Activated CD4-positive, alpha-beta T cell treated with anti-CD3 and anti-CD28 coated beads for 24 hours (primary cell): ENCODE data around the gene DIP2C.
"Not testable (repeated sequence)": the region's sequence is repeated elsewhere in the genome, so short reads cannot be mapped to it uniquely, and the experiment has no call there.

Source experiments
- DNase-seq, 2 donors: peaks; one replicate each; pipeline ENCODE4 v3.0.0-alpha.2; 2020; ENCODE audit warnings: low read depth in 2 of 2

The DIP2C gene

DNA sequence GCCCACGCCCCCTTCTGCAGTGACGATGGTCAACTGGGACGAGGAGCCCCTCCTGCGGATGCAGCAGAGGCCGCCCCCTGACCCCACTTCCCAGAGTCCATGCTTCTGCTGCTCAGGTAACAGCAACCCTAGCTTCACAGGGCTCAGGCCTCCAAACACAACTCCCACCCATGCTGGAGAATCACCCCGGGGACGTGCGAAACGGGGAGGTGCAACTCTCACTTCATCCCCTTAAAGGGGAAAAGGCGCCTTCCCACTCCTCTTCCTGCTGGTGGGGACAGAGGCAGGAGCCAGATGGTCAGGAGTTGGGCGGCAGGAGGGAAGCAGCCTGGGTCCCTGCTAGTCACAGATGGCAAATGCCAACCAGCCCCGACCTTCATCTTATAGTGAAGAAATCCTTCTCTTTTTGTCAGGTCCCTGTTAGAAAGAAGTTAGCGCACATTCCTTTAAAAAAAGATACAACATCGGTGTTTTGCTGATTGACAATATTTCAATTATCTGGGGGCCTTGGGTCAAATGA lies 155.4 kb downstream of the DIP2C start:
- DNase-seq, result no peak

DNA sequence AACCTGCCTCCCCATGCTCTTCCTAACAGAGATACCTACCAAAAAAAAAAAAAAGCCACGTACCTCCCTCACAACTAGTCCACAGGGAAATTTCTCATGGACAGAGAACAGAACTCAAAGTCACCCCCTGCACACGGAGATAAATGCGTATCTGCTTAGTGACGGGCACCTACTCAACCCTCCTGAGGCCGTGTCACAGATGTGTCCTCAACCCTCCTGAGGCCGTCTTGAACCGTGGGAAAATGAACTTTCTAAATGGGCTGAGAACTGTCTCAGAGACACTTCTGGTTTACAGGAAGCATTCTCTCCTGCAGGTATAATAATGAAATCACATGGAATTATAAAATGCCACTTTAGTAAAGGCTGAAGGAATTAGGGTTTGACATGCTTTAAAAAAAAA lies 155.9 kb downstream of the DIP2C start:
- DNase-seq, result no peak

DNA sequence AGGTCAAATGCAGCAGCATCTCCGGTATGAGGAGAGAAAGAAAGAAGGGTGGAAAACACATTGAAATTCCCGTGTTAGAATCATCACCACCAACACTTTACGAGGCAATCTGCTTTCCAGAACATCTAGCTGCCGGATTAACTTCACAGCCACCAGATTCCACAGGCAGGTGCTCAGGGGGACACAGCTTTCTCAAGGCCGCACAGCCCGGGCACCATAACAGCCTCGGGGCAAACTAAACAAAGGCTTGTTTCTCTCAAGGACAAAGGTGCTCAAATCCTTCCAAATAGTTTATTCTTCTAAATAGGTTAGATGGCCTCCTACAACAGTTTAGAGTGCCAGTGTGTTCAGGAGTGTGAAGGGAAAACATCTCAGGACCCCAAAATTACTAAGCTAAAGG lies 156.3 kb downstream of the DIP2C start:
- no peak for DNase-seq

DNA sequence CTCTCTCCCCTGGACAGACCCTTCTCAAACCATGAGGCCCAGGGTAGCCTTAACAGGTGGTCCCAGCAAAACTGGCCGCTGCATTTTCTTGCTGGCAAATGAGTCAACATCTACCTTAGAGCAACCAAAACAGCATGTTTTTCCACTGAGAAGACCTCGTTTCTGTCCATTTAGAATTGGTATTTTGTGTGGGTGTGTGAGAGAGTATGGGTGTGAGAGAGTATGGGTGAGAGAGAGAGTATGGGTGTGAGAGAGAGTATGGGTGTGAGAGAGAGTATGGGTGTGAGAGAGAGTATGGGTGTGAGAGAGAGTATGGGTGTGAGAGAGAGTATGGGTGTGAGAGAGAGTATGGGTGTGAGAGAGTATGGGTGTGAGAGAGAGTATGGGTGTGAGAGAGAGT lies 157.1 kb downstream of the DIP2C start:
- DNase-seq, result not testable (repeated sequence)

DNA sequence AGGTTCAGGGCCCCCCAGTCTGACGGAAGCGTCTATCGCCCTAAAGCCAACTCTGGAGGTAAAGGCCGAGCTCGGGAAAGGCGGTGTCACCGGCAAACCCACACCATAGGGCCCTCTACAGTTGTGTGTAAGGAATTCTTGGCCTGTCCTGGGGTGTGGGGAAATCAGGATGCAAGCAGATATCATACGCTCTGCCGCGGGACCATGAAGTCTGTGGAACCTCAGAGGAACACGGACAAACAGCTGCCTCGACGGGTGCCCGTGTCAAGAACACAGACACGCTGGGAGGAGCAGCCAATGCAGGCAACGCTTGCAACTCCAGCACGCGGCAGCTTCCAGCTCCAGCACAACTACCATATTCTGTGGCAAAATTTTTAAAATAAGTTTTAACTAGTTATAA lies 157.9 kb downstream of the DIP2C start:
- no peak for DNase-seq

DNA sequence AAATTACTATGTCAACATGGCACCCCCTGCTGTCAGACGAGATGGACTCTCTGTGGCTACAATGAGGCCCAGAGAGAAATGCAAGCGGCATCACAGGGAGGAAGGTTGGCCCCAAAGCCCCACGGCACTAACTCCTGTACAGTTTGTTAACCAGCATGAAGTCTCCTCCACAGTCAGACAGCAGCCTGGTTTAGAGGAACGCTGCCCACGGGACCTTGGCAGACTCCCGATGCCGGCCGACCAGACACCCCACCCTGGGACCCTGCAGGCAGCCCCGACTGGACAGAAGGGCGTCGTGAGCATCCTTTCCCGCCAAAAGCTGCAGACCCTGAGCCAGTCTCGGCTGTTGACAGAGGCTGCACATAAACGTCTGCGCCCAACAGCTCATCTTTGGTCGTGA lies 158.8 kb downstream of the DIP2C start:
- no peak for DNase-seq

DNA sequence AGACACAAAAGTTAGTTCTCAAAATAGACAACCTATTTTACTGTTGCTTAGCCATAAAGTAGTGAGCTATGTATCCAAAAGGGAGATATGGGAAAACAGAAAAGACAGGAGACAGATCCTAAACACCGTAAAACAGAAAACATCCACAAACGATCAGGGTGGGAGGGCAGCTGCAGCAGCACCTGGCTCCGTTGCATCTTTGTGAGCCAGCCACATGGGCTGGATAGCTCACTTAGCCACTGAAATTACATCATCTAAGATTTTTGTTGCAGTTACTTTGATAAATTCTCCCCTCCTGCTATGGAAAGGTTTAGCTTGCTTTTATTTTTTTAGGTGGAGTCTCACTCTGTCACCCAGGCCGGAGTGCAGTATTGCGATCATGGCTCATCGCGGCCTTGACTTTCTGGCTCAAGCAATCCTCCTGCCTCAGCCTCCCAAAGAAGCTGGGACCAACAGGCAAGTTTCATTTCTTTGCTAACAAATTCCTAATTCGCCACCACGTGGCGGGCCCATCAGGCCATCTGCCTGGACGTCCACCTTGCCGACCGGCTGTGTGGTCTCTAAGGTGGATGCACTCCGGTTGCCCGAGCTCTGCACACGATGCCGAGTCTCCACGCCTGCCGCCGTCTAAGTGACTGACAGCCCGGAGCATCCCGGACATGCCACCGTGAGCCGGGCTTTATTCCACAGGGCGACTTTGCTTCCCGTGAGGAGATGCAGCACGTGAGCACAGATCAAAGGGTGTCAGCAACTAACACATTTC lies 159.8 kb downstream of the DIP2C start:
- DNase-seq, result no peak

DNA sequence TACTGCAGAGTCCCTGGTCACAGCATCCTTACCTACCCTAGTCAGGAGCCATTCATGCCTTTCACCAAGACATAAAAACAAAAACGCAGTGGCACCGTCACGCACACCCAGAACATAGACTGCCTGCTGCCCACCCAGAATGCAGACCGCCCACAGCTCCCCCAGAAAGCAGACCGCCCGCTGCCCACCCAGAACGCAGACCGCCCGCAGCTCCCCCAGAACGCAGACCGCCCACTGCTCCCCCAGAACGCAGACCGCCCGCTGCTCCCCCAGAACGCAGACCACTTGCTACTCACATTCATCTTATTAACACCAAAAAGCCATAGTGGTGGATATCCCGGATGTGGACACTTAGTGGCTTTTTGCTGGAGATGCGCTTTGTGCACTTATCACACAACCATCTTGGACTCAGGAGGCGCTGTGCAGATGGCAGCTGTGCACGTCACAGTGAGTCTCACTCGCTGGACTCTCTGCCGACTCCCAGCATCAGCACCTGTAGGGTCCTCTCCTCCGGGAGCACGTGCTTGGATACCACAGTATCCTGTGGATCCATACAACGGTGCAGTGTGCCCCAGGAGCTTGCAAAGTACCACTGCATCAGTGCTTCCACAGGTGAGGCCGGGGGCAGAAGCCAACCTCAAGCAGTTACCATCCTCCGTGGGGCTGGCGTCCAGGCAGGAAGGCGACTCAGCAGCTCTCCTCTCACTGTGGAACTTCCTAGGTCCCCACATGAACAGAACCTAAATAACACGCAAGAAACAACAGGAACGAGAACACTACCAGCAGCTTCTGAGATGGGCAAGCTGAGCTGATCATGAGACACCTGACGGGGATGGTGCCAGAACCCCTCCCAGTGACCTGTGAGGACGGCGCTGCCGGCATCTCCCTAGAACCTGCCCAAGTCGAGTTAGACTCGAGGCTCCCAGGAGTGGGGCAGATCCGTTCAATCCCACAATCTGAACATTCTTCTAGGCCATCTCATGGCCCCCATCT lies 161.0 kb downstream of the DIP2C start:
- DNase-seq, result no peak

DNA sequence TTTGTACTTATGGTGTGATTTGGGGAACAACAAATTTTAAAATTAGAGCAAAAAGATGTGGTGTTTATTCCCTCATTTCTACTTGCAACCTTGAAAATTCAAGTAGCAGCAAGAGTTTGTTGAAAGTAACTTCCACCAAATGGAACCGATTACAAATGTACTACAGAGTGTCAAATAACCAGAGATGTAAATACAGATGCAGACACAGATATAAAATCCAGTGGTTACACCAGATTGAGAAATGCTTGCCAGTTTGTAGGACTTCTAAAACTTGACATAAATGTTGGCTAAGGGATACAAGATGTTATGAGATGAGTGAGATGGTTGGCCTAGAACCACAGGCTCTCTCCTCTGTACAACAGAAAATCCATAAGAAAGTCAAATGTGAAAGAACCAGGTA lies 162.1 kb downstream of the DIP2C start:
- no peak for DNase-seq

DNA sequence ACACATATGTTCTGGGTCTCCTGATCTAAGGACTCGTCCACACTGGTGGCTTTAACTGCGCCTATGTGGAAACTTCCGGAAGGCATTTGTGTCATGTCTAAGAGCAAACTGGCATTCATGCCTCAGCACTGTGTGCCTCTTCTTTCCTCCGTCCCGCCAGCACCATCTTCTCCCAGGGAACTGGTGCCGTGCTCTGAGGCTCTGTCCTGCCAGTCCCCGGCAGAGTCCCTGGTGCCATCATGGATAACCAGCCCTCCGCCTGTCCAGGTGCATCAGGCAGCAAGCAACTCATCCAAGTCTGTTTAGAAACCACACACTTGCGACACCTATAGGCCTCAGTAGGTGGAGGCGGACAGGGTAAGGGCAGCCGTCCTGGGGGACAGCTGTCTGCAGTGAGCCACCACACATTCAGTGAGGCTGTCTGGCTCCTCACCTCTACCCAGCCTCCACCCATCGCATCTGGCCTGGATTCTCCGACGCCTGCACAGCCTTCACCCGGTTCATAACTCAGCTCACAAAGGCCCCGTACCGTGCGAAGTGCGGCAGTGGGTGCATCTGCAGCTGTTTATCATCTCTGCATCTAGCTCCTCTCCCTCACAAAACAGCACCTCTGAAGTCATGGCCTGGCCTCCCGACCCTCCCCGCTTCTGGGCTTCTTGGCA lies 162.7 kb downstream of the DIP2C start:
- DNase-seq, result no peak

DNA sequence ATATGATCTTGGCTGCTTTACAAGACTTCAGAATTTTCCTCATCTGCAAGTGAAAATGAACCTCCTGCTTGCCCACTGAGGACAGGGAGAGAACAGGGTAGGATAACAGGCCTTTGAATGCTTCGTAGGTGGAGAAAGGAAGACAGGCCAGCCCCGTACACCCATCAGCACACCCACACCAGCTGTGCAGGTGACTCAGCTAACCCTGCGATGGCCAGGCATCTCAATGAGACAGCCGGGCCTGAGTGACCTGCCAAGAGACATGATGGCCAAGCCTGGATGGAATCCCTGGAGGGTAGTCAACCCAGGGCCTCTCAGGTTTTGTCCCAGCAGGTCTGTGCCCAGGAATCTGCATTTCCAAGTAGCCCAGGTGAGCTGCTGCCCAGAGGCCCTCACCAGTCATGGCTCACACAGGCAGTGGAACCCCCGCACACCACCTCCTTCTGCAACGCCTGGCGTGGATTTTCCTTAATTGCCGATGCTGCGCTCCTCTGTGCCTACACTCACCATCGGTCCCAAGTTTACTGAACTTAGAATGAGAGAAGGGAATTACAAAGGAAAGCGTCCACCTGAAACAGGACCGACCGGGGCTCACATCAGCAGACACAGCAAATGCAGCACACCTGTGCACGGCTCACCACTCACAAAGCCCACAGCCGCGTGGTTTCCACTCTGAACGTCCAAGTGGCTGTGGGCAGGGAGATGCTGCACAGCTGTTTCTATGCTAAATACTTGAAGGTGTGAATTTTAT lies 163.7 kb downstream of the DIP2C start:
- DNase-seq, result no peak

DNA sequence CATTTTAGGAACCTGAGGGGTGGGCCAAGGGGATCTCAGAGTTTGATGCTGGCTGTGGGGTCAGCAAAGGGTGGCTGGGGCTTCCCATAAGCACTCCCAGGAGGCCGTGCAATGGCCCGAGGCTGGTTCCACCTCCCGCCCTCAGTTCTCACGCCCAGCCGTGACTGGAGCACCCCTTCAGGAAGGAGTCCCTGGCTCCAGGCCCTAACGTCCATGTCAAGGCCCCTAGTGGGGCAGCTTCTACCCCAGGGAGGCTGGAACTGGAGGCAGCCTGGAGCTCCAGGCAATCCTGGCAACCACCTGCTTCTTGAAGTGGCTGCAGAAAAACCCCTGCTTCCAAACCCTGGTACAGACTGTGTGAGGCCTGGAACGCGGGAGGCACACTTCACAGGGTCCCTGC lies 165.5 kb downstream of the DIP2C start:
- no peak for DNase-seq

DNA sequence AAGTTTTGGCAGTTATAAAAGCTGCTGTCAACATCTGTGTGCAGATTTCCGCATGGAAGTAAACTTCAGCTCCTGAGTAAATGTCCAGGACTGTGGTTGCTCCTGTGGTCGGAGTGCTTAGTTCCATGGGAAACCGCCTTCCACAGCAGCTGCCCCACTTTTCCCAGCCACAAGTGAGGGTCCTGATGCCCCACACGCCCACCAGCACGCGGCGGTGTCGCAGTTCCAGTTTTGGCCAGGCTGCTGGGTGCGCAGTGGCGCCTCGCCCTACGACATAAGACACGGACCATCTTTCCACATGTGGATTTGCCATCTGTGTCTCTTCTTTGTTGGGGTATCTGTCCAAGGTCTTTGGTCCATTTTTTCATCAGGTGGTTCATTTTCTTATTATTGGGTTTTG lies 167.1 kb downstream of the DIP2C start:
- DNase-seq, result no peak

DNA sequence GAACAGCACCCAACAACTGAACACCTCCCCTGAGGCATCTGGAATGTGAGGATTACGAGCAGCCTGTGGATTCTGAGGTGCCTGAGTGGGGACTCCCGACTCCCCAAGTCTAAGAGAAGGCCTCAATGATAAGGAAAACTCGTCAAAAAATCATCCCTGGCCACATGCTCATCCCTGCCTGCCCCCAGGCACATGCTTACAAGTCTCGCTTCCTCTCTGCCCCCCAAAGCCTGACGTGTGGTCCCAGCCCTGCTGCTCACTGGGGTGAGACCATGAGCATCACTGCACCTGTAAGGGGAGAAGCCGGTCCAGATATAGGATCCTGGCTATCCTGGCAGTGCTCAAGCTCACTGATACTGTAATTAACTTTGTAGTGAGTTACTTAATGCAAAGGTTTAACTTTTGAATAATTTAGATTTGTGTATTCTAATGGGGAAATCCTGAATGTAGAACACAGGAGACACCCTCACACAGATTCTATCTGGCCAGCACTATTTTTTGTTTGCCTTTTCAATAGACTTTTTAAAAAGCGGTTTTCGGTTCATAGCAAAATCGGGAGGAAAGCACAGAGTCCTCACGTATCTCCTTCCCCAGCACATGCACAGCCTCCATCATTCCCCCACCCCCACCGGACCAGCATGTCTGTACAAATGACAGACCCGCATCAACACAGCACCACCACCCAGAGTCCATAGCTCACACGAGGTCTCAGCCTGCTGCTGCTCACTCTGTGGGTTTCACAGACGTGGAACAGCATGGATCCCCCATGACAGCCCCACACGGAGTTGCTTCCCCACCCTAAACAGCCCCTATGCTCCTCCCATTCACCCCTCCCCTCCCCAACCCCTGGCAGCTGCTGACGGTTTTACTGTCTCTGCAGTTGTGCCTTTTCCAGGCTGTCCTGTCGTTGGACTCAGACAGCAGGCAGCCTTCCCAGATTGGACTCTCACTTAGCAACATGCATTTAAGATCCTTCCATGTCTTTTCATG lies 167.9 kb downstream of the DIP2C start:
- no peak for DNase-seq

DNA sequence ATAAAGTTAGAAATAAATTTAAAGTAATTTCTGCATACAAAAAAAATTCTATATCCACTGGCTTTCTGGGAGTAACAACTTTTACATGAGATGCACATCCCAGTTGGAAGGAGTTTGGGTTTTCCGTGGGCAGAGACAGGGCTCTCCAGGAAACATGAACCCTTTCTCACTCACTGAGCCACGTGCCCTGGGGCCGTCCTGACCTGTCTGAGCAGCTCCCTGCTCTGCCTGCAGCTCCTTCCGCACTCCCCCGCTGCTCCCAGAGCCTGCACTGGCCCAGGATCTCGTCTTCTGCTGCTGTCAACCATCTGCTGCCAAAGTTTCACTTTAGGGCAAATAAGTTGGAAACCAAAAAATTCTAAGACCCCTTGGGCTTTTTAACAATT lies 169.1 kb downstream of the DIP2C start:
- DNase-seq, result no peak

DNA sequence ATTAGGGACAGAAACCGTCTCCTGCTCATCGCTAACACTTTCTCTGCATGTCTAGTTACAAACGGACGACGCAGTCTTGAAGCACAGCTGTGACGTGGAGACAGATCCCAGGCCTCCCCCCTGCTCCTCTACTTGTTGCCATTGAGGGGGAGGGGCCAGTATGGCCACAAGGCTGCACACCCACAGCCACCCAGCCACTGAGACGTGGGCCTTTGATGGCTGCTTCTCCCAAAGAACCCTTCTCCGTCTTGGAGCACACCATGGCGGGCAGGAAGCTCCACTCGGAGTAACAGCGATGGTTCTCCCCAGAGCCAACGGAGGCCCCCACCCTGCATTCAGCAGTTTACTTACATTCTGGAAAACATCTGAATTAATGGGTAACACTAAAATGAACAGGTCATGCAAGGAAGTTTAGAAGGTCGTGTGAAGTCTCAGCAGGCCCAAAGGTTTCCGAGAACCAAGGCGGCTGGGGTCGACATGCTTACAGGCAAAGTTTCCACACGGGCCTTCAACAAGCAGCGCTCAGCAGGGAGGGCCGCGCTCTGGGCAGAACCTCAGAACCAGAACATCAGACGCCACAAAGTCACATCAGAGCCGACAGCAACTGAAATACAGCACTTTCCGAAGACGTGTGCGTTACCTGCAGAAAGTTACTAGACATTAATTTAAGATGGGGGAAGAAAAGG lies 169.6 kb downstream of the DIP2C start:
- DNase-seq, result no peak

DNA sequence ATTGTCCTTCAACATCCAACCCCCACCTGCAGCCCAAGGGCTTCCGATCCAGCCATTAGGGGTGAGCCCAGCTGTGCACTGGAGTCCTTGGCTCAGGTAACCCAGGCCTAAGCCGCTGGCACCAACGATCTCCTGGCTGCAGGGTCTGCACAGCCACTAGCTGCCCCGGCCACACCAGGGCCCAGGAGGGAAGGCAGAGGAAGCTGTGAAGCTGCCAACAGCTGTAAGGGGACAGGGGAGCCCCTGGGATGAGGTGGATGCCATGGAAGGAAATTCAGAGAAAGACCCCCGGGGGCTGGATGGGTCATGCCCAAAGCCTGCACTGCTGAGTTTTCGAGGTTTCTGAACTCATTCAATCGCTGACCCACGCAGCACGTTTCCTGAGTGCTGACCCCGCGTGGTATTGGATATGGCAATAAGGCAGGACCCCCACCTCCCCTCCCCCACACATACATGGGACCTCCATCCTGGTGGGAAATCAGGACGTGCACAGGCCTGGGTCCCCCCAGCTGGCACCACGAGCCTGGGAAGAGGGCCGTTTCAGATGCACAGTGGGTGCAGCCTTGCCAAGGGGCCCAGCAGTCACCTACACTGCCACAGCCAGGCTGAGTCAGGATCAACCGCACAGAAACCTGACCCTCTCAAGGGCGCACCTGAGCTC lies 170.3 kb downstream of the DIP2C start:
- no peak for DNase-seq

DNA sequence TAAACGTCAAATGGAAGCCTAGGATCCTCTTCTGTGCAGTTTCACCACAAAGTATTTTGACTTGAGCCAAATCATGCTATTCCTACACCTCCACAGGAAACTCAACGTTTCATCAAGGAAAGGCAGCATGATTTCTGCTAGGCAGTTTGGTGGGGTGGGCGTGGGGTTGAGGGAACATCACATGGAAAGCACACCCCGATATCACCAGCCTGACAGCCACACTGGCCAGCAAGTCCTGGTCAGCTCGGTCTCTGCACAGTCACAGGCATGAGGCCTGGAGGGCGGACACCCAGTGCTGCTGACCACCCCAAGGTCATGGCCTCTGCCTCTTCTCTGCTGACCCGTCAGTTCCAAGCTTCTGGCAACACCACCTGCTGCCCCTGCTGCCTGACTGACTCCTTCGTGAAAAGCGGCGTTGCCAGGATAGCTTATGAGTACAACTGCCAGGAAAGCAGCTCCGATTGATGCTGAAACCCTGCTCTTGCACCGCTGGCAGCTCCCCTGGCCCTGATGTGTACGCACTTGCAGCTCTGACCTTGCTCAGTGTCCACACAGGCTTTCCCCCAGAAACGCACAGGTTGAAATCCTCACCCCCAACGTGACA lies 171.5 kb downstream of the DIP2C start:
- no peak for DNase-seq
